K562 (cell line): ENCODE results near the gene ITGA6. TPM values are rescaled to one million over a fixed set of nuclear protein-coding genes. Genes with fewer than 3 reads are reported as not detected.

ENCODE experiments used
- ATAC-seq: fragments of 200-7000 bp; cut with Tn5 transposase; 3 replicates; pipeline ENCODE4 v1.9.1; 2020; ENCODE audit warnings: moderate library complexity
- BruUV-seq: library from RNA; stranded (reverse); fragments of 400-500 nt; replicated peaks from 2 replicates; lab custom pipeline; 2021; lab: Mats Ljungman, UMichigan
- CTCF ChIA-PET: fragments of 300-600 bp; formaldehyde crosslinking; extraction: SDS; loops from one replicate; lab custom pipeline; 2021; ENCODE audit warnings: low intra/inter-chr PET ratio; lab: Yijun Ruan, JAX
- POLR2A ChIA-PET: fragments of 300-600, 350-650 bp; sonication (Branson Sonifier 250); formaldehyde crosslinking; extraction: SDS; loops from one replicate; lab custom pipeline; 2021; ENCODE audit warnings: antibody characterized with exemption, inconsistent platforms; lab: Yijun Ruan, JAX
- DNase-seq, 4 experiments: peaks; one replicate each; pipeline versions ENCODE4 v3.0.0 to v3.0.0-alpha.2; 2011 to 2018; ENCODE audit warnings: low spot score in 3 of 4, mixed read lengths in 3 of 4; ENCODE audit errors: extremely low read depth in 1 of 4
- FAIRE-seq: peaks from 2 replicates; lab custom pipeline; 2011; peaks lifted over from hg19 to GRCh38; lab: Jason Lieb, UNC
- H2AFZ ChIP-seq: 2 replicates; pipeline ENCODE4 v1.6.0; 2011; ENCODE audit warnings: low read depth, low read length, control low read depth, inconsistent platforms
- H3K27ac ChIP-seq: fragments of 200-600 bp; 3 replicates; pipeline ENCODE4 v1.8.0; 2011; ENCODE audit warnings: low read depth, mild to moderate bottlenecking, control low read depth, inconsistent platforms, low read length, moderate library complexity, mixed read lengths; ENCODE audit errors: extremely low read depth
- H3K27me3 ChIP-seq, 2 experiments: fragments of 300-600 bp in 1 of 2; 2 replicates in 1 of 2; 3 replicates in 1 of 2; pipeline versions ENCODE4 v1.6.0 to v1.8.0; 2011; ENCODE audit warnings: inconsistent platforms in 2 of 2, low read length in 2 of 2, mild to moderate bottlenecking in 1 of 2, mixed read lengths in 1 of 2, moderate library complexity in 1 of 2; ENCODE audit not compliant: control insufficient read depth in 2 of 2, insufficient read depth in 2 of 2
- H3K36me3 ChIP-seq: fragments of 300-600 bp; 3 replicates; pipeline ENCODE4 v1.8.0; 2011; ENCODE audit warnings: mild to moderate bottlenecking, low read length, inconsistent platforms; ENCODE audit not compliant: control insufficient read depth, insufficient read depth
- H3K4me1 ChIP-seq, 2 experiments: fragments of 200-600 bp in 1 of 2; replicated peaks in 1 of 2; 2 replicates in 1 of 2; 3 replicates in 1 of 2; pipeline versions ENCODE4 v1.5.1 to v1.8.0; 2011; ENCODE audit warnings: inconsistent platforms in 2 of 2, low read length in 2 of 2, mild to moderate bottlenecking in 1 of 2, mixed read lengths in 1 of 2, moderate library complexity in 1 of 2; ENCODE audit not compliant: control insufficient read depth in 2 of 2, insufficient read depth in 2 of 2
- H3K4me2 ChIP-seq: 2 replicates; pipeline ENCODE4 v1.6.1; 2011; ENCODE audit warnings: low read length, control low read depth, inconsistent platforms, mixed read lengths; ENCODE audit not compliant: insufficient read depth
- H3K4me3 ChIP-seq: fragments of 200-600 bp; sonication (generic), shearing (Covaris generic); 2 replicates; pipeline ENCODE4 v1.5.1; 2016; ENCODE audit warnings: control low read depth, inconsistent platforms
- H3K79me2 ChIP-seq: fragments of 200-600 bp; 3 replicates; pipeline ENCODE4 v1.8.0; 2011; ENCODE audit warnings: low read length, inconsistent platforms; ENCODE audit not compliant: control insufficient read depth, insufficient read depth
- H3K9ac ChIP-seq, 2 experiments: 2 replicates each; pipeline versions ENCODE4 v1.6.0 to v1.6.1; 2011; ENCODE audit warnings: low read depth in 2 of 2, low read length in 2 of 2, control low read depth in 1 of 2, inconsistent platforms in 1 of 2, mild to moderate bottlenecking in 1 of 2, mixed read lengths in 1 of 2; ENCODE audit not compliant: insufficient read depth in 1 of 2
- H3K9me1 ChIP-seq: one replicate; pipeline ENCODE4 v1.6.0; 2011; ENCODE audit warnings: inconsistent platforms, mild to moderate bottlenecking, low read length, moderate library complexity; ENCODE audit not compliant: control insufficient read depth, insufficient read depth
- H3K9me3 ChIP-seq: replicated peaks from 2 replicates; pipeline ENCODE4 v1.5.1; 2011; ENCODE audit warnings: low read depth, low read length, inconsistent platforms; ENCODE audit not compliant: control insufficient read depth, insufficient read depth
- H4K20me1 ChIP-seq: replicated peaks from 2 replicates; pipeline ENCODE4 v1.6.1; 2011; ENCODE audit warnings: low read length, inconsistent platforms, mixed read lengths; ENCODE audit not compliant: control insufficient read depth, insufficient read depth
- FOSL1 ChIP-seq: fragments of 200-800 bp; sonication (Bioruptor generic); conservative IDR thresholded peaks from 2 replicates; pipeline ENCODE4 v1.6.1; 2016; ENCODE audit warnings: missing genetic modification characterization, missing compliant biosample characterization
- L3MBTL2 ChIP-seq: fragments of 450-650 bp; IDR thresholded peaks from 2 replicates; pipeline ENCODE4 v1.6.1; 2016; ENCODE audit warnings: mild to moderate bottlenecking, moderate library complexity
- PML ChIP-seq: IDR thresholded peaks from 2 replicates; pipeline ENCODE4 v1.6.1; 2012; ENCODE audit warnings: low read length, inconsistent platforms
- RCOR1 ChIP-seq, 2 experiments: IDR thresholded peaks; 2 replicates each; pipeline ENCODE4 v1.6.1; 2012; ENCODE audit warnings: low read depth in 2 of 2, low read length in 2 of 2, borderline replicate concordance in 1 of 2, improper control_type of control experiment in 1 of 2
- SMARCE1 ChIP-seq: fragments of 450-650 bp; IDR thresholded peaks from 2 replicates; pipeline ENCODE4 v1.7.1; 2016; ENCODE audit warnings: mild to moderate bottlenecking
- SPI1 ChIP-seq: IDR thresholded peaks from 2 replicates; pipeline ENCODE4 v1.6.1; 2011; ENCODE audit warnings: low read depth, low read length, control low read depth, borderline replicate concordance
- ZNF175 ChIP-seq: fragments of 200-800 bp; sonication (Bioruptor generic); IDR thresholded peaks from 2 replicates; pipeline ENCODE4 v1.6.1; 2016; ENCODE audit warnings: low read depth, mild to moderate bottlenecking, missing genetic modification characterization, missing compliant biosample characterization
- ZNF507 ChIP-seq: conservative IDR thresholded peaks from 2 replicates; pipeline ENCODE4 v1.6.1; 2017; ENCODE audit warnings: missing genetic modification characterization, missing compliant biosample characterization
- WGBS: fragments of 100-300 bp; shearing (Covaris generic); methylation state at CpG from one replicate; pipeline ENCODE4 v1.1.6; 2016; ENCODE audit warnings: low coverage, mixed read lengths; ENCODE audit not compliant: insufficient coverage; ENCODE audit errors: missing lambda C conversion rate; 5-methylcytosine and 5-hydroxymethylcytosine counted together
- in situ Hi-C: fragments of 300-500 bp; cut with MboI; formaldehyde crosslinking; loops from 4 replicates; pipeline ENCODE4 v1.15.0; 2018; ENCODE audit warnings: inconsistent platforms, mixed read lengths
- intact Hi-C: fragments of 100-400 bp; cut with micrococcal nuclease; formaldehyde crosslinking; loops from 2 replicates; pipeline ENCODE4 v1.14.2; 2022
- polyA plus RNA-seq, 8 experiments: library from polyadenylated mRNA; depleted of rRNA in 4 of 8; stranded (reverse) in 5 of 8; unstranded in 3 of 8; fragments of >200 nt; fragmentation: Nextera tagmentation in 2 of 8; fragmentation: Illumina TruSeq in 1 of 8; extraction: Ambion mirVana in 2 of 8; extraction: Trizol in 1 of 8; gene quantifications; 2 replicates each; pipeline versions ENCODE4 v1.2.1 to v1.2.3, GENCODE V29; 2011 to 2014; ENCODE audit warnings: inconsistent platforms in 1 of 8, missing spikeins in 1 of 8
- total RNA-seq, 7 experiments: library from RNA; depleted of rRNA in 6 of 7; stranded (reverse); fragments of >200 nt in 6 of 7; fragmentation: Illumina TruSeq in 2 of 7; extraction: Trizol in 2 of 7; gene quantifications; 2 replicates each; pipeline versions ENCODE4 v1.2.1 to v1.2.3, GENCODE V29; 2011 to 2021; ENCODE audit warnings: low replicate concordance in 1 of 7

ITGA6 gene
- total and polyA plus RNA-seq, 9 of the 15 experiments (the other 6 are each of a cell fraction or from before 2014, with no cell fraction given): 0.01 to 0.29 (median 0.05) TPM; not detected in 5

DNA sequence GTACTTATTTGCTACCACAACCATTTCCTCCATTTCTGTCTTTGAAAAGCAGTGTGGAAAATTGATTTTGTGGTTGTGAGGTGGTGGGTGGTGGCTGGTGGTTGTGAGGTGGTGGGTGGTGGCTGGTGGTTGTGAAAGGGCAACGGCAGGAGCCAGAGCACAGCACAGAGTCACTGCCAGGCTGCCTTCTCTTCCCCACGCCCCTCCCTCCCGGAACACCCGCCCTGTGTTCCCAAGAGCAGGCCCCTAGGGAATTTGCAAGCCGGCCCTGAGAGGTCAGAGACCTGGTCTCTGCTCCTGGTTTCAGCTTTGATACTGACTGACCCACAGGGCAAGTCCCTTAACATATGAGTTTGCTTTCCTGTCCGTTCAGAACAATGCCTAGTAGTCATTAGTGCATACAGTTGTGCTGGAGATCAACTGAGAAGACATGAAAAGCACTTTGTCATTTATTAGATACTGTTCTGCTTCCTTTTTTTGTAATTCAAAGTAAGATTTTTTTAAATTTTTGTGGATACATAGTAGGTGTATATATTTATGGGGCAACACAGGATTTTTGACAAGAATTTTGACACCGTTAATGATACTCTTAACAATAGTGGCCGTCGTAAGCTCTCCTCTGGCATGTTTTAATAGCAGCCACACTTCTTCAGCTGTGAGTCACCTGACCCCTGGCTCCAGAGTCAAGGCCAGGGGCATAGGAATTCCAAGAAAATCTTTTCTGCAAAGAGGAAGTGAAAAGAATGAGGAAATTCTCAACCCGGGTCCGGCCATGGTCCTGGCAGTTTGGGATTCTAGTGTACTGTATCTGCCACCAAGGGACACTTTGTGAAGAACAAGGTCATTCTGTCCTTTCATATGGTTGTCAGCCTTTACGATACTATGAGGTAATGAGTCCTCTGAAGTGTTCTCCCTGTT lies 53.2 kb downstream of the ITGA6 start:
- H3K9me1 ChIP-seq: no peaks in the 10 kb centered on the region
- no peak overlapping the region for H2AFZ ChIP-seq
- H3K79me2 ChIP-seq: no peaks in the 10 kb centered on the region
- no peak overlapping the region for H3K27ac ChIP-seq
- no peaks in the 10 kb centered on the region for H3K36me3 ChIP-seq
- ATAC-seq (no peak), FAIRE-seq (no peak), DNase-seq (no peak)
- H3K4me2 ChIP-seq: no peak overlapping the region
- in situ Hi-C loops: no loop called here
- POLR2A ChIA-PET: interaction anchor here (0.6 kb wide), 1 partner anchor 46 kb away, joined by 4 read pairs; no protein-coding TSS in a partner anchor
- intact Hi-C loops: loop anchor here (5.0 kb wide), 1 partner anchor 232 kb away; no protein-coding TSS in a partner anchor
- H3K27me3 ChIP-seq: peaks cover 10 to 24% of the 10 kb centered on the region in 2 experiments
- no peaks in the 10 kb centered on the region for H4K20me1 ChIP-seq
- H3K9ac ChIP-seq: no peak overlapping the region
- CTCF ChIA-PET: no interaction called here
- BruUV-seq: no TSS peak
- no peaks in the 10 kb centered on the region for H3K9me3 ChIP-seq
- WGBS: 1% methylated on average over 12 of the region's 12 CpGs
- TF ChIP-seq SMARCE1 (no peak), PML (no peak), RCOR1 (IDR thresholded peaks at IDR 0.05; ENCODE audit: borderline replicate concordance in 1 of 2, low read depth in 2 of 2, low read length in 2 of 2) (0 out of 4 replicates have a peak, but pooled peaks of 1 of the 2 experiments have one; percentile 12), ZNF175 (CRISPR knock-in tag) (no peak), FOSL1 (peak; percentile 58), ZNF507 (tag) (no peak), SPI1 (peak; percentile 78; the same call in 1 of the 2 replicates), L3MBTL2 (0 out of 2 replicates have a peak, but pooled peaks have one; percentile 27)
- no peak overlapping the region for H3K4me3 ChIP-seq
- H3K4me1 ChIP-seq: no peaks in the 10 kb centered on the region
